ENCODE results near the gene FABP3.

FABP3 gene

DNA sequence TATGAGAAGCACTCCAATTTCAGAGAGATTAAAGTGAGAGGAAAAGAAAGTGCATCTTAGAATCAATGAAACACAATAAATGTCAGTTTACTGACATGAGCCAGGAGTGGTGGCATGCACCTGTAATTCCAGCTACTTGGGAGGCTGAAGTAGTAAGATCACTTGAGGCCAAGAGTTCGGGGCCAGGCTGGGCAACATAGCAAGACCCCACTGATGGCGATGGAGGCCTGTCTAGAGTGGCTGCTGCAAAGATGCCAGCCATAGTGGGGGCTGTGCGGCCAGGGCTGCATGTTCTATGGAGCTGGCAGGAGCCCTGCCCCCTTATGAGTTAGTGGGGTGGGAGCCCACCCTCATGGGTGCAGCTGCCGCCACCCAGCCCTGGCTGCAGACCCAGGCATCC lies 48.8 kb downstream of the FABP3 start:
- DNase-seq (ENCODE audit: low read depth in 2 of 2, low spot score in 1 of 2) = no peak

DNA sequence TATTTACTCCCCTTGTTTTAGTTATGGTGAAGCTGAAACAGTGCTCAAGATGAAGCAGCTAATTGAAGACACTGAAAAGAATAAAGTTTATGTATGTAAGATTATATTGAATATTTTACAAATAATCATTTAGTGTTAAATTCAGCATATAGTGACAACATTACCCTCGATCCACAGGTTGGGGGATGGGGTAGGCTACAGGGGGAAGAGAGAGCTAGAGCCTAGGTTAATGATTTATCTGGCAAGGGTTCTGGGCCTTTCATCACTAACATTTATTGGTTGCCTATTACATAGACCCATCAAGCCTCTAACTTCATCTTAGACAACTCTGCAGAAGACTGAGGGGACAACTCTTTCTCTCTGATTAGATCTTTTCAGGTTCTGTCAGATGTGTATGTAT lies 54.7 kb downstream of the FABP3 start:
- no peak for DNase-seq (ENCODE audit: low read depth in 2 of 2, low spot score in 1 of 2)

DNA sequence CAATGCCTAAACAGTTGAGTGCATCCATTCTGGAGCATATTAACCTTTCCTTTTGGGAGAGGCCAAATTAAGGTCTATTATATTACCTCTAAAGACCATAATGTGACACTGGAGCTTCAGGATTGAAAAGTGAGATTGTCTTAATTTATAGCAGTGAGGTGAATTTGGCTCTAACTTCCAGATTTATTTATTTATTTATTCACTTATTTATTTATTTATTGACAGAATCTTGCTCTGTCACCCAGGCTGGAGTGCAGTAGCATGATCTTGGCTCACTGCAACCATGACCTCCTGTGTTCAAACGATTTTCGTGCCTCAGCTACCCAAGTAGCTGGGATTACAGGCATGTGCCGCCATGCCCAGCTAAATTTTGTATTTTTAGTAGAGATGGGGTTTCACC lies 57.0 kb downstream of the FABP3 start:
- DNase-seq (ENCODE audit: low read depth in 2 of 2, low spot score in 1 of 2) = no peak
